ENCODE data around the gene WDR88.
"Not testable (repeated sequence)": the region's sequence is repeated elsewhere in the genome, so short reads cannot be mapped to it uniquely, and the experiment has no call there.

WDR88 gene

GRCh38 chr19:33171222-33171795 lies 39.4 kb downstream of the WDR88 start:
- no peak for DNase-seq (ENCODE audit: low read depth in 2 of 2)

GRCh38 chr19:33171916-33172359 lies 40.0 kb downstream of the WDR88 start:
- DNase-seq (ENCODE audit: low read depth in 2 of 2), result no peak

- no peak for DNase-seq (ENCODE audit: low read depth in 2 of 2)
These were observed 42.3 kb downstream of the WDR88 start for GRCh38 chr19:33174186-33174585.

GRCh38 chr19:33175156-33175782 lies 43.4 kb downstream of the WDR88 start:
- DNase-seq (ENCODE audit: low read depth in 2 of 2), result no peak

GRCh38 chr19:33175886-33176669 lies 44.2 kb downstream of the WDR88 start:
- no peak for DNase-seq (ENCODE audit: low read depth in 2 of 2)

GRCh38 chr19:33176670-33177416 lies 44.9 kb downstream of the WDR88 start:
- DNase-seq (ENCODE audit: low read depth in 2 of 2), result peak; percentile 98

- no peak for DNase-seq (ENCODE audit: low read depth in 2 of 2)
These were observed 45.6 kb downstream of the WDR88 start for GRCh38 chr19:33177417-33177979.

- no peak for DNase-seq (ENCODE audit: low read depth in 2 of 2)
These were observed 54.7 kb downstream of the WDR88 start for GRCh38 chr19:33186431-33187182.

- DNase-seq (ENCODE audit: low read depth in 2 of 2), result no peak
These were observed 55.2 kb downstream of the WDR88 start for GRCh38 chr19:33187183-33187540.

- DNase-seq (ENCODE audit: low read depth in 2 of 2), result no peak
These were observed 57.5 kb downstream of the WDR88 start for GRCh38 chr19:33189453-33189852.

GRCh38 chr19:33191092-33191491 lies 59.2 kb downstream of the WDR88 start:
- not testable (repeated sequence) for DNase-seq (ENCODE audit: low read depth in 2 of 2)

GRCh38 chr19:33191501-33191900 lies 59.6 kb downstream of the WDR88 start:
- no peak for DNase-seq (ENCODE audit: low read depth in 2 of 2)

GRCh38 chr19:33192010-33192409 lies 60.1 kb downstream of the WDR88 start:
- no peak for DNase-seq (ENCODE audit: low read depth in 2 of 2)

GRCh38 chr19:33193269-33193864 lies 61.5 kb downstream of the WDR88 start:
- no peak for DNase-seq (ENCODE audit: low read depth in 2 of 2)

- DNase-seq (ENCODE audit: low read depth in 2 of 2), result no peak
These were observed 62.0 kb downstream of the WDR88 start, which contains the start of gene LRP3 for GRCh38 chr19:33193865-33194362. Gene LRP3 (plus strand): TSS chr19:33194330. CDS start chr19:33194786, 456 bp downstream.

- DNase-seq (ENCODE audit: low read depth in 2 of 2), result no peak
These were observed 62.6 kb downstream of the WDR88 start for GRCh38 chr19:33194532-33194885.

GRCh38 chr19:33194886-33195644 lies 63.2 kb downstream of the WDR88 start:
- DNase-seq (ENCODE audit: low read depth in 2 of 2), result no peak

- DNase-seq (ENCODE audit: low read depth in 2 of 2), result no peak
These were observed 63.9 kb downstream of the WDR88 start for GRCh38 chr19:33195645-33196347.

All from stimulated activated CD8-positive, alpha-beta memory T cell treated with anti-CD3 and anti-CD28 coated beads, Interleukin-2, amount 100 ng/mL, for 48 hours (primary cell).